GM19035 (cell line): ENCODE data around the gene DCAF6.
"Not testable (repeated sequence)": the region's sequence is repeated elsewhere in the genome, so short reads cannot be mapped to it uniquely, and the experiment has no call there.

Experiments used
- ATAC-seq: cut with Tn5 transposase; IDR thresholded peaks from one replicate; pipeline ENCODE4 v1.9.1; 2021; ENCODE audit not compliant: unreplicated experiment

The DCAF6 gene

DNA sequence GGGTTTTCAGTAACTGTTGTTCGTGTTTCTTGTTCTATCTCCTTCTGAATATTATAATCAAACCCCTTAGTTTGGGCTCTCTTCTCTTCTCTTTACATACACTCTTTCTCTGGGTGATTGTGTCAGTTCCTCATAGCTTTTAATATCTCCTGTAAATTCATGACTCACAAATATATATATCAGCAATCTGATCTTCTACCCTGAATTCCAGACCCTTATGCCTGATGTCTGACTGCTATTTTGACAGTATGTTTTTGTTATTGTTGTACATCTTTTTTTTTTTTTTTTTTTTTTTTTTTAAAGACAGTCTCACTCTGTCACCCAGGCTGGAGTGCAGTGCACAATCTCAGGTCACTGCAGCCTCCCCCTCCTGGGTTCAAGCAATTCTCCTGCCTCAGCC lies 71.2 kb downstream of the DCAF6 start:
- ATAC-seq, result no peak

DNA sequence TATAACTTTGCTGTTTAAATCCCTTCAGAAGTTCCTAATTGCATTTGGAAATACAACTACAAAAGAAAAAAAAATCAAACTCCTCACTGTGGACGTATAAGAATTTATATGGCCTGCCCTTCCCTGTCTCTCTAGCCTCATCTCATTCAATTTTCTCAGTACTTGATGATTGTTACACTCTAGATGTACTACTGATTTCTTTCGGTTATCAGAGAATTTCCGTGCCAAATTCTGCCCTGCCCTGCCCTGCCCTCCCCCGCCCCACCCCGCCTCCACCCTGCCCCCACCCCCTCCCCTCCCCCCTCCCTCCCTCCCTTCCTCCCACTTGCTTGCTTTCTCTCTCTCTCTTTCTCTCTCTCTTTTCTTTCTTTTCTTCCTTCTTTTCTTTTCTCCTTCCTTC lies 72.1 kb downstream of the DCAF6 start:
- no peak for ATAC-seq

DNA sequence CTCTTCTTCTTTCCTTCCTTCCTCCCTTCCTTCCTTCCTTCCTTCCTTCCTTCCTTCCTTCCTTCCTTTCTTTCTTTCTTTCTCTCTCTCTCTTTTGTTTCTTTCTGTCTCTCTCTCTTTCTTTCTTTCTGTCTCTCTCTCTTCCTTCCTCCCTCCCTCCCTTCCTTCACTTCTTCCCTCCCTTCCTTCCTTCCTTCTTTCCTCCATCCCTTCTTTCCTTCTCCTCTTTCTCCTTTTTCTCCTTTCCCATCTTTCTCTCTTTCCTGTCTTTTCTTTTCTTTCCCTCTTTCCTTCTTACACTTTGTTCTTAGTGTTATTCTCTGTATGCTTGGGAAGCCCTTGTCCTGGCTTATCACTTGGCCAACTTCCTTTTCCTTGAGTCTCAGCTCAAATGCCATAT lies 72.8 kb downstream of the DCAF6 start:
- no peak for ATAC-seq

DNA sequence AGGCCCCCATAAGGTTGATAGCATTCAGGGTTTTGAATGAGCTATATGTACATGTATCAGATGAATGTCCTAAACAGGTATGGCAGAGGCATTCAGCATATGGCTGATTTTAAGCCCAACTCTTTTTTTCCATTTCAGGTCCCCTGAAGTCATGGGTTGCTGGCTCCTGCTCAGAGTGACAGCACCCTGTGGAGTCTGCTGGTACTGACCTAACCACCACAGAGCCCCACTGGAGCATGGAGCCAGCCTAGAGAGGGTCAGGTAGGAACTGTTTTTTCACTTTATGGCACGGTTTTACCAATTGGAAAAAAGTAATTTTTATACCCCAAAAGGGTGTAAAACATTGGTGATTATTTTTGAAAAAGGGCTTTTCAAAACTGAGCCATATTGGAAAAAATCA lies 82.9 kb downstream of the DCAF6 start:
- no peak for ATAC-seq

DNA sequence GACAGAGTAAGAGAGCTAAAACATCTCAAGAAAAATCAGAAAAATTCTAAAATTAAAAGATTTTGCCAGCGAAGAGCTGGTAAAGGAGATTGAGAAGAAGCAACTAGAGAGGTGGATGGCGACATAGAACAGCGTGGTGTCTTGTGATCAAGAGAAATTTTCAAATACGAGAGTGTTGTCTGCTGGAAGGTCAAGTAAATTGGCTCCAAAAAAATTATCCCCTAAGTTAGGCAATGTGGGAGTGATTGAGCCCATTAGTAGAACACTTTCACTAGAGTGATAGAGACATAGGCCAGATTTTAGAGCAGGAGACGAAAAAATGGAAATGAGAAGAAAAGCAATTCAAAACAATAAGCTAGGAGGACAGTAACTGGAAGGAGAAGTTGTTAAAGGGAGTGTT lies 94.7 kb downstream of the DCAF6 start:
- ATAC-seq, result no peak

DNA sequence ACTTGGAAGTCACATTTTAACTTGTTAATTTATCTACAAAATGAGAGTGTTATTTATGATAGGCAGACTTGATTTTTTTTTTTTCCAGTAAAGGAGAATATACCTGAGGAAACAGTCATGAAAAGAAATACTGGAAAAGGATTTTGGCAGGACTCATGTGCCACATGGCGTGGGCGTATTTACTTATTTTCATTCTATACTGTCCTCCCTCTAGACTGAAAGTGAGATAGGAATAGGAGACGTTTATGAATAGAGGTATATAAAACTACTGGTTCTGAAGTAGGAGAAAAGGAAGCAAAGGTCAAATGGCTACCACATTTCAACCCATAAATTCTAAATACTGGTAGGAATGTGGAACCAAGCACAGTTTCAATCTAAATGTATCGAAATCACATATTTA lies 95.1 kb downstream of the DCAF6 start:
- ATAC-seq, result no peak

DNA sequence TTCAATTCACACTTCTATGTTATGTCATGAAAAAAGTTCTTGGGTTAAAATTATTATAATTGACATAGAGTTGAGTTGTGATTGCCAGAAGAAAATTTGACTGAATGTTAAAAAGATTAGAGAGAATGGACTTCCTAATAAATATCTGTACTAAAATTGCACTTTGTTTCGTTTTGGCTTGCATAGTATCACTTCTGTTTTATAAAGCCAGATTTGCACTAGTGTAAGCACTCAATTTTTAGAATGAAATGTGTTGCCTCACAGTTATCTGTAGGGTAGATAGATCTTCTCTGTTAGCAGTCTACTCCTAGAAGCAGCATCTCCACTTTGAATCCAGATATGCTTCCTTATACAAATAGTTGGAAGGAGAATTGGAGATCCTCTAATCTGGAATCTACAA lies 95.5 kb downstream of the DCAF6 start:
- no peak for ATAC-seq

DNA sequence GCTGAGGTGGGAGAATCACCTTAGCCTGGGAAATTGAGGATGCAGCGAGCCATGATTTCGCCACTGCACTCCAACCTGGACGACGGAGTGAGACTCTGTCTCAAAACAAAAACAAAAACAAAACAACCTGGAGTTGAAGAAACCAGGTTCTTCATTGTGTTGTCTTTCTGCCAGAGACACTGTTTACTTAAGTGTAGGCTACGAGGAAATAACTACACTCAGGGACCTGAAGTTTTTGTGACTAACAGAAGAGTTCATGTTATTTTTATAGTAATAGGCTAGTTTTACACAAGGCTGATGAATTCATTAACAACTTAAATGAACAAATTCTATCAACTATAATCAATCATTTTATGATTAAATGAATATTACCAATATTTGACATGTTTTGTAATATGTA lies 98.9 kb downstream of the DCAF6 start:
- ATAC-seq, result no peak

DNA sequence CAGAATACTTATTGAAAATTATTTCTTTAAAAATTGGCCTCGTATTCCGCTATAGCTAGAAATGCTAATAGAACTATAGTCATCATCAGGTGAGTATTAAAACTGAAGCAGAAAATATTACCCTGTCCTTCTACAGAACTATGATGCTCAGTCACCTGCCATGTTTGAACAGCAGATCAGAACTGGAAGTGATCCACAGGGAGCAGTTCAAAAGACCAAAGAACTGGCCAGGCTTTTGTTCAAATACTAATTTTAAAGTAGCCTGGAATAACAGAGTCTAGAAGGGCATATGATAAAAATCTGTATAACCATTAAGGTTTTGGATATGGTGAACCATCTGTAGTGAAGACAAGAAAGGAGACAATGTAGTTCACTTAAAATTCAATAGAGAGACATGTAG lies 105.9 kb downstream of the DCAF6 start:
- ATAC-seq, result no peak

DNA sequence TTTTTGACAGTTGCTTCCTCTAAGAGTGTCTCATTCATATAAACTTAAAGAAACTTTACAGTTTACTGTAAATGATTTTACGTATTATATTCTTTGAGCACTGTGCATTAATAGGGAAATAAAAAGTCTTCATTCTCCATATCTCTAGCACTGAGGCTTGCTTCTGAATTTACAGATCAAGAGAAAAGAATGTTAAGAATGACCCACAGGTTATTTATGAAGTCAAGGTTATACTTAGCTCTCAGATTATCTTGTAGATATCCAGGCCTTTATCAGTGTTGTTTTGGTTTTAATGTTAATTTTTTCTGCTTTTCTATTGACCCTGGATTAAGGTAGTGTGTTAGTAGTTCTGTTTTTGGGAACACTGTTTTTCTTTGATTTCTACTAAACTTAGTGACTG lies 108.8 kb downstream of the DCAF6 start:
- no peak for ATAC-seq

DNA sequence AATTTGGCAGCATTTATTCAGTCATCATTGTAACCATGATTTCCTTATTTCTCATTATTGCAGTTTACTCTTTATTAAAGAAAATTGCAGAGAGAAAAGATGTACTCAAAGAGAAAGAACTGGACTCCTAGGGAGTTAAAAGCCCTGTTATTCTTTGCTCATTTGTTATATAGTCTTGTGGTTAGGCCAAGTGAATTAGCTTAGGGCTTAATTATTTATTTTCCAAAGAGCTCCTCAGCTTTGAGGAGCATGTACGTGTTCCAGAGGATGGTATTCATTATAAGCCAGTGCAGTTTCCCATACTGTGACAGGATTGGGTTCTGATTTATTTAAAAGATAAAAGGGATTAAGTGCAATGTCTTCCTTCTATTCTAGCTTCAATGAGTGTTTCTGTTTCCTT lies 113.8 kb downstream of the DCAF6 start:
- ATAC-seq, result no peak

DNA sequence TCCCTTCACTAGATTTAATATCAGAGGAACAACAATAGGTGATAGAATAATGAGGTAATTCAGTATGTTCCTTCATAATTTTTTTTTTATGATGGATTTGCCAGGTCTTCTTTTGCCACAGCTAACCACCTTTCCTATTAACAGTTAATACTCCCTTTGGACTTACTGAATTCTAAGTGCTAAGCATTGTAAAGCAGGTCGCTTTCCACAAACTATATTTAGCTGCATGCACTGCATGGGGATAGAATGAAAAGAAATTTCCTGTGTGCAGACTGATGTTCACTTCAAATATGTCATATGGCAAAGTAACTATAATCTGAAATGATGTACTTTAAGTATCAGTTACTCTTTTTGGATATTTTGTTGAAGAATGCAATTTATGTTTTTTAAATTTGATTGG lies 114.4 kb downstream of the DCAF6 start:
- ATAC-seq, result no peak

DNA sequence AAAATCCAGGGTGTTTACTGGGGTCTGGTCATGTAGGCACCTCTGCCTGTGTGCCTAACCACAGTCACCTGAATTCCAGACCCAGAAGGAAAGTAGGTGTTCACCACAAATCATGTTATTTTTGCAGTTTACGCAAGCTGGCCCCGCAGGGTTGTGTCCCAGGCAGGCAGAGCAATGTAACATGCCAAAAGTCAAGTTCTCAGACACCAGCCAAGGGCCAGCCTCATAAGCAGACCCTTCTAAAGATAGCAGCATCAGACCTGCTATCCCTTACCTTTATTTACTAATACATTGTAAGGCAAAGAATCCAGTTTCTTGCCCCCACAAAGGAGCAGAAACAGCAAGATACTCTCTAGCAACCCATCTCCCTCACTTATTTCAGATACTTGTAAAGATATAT lies 117.2 kb downstream of the DCAF6 start:
- ATAC-seq, result no peak

DNA sequence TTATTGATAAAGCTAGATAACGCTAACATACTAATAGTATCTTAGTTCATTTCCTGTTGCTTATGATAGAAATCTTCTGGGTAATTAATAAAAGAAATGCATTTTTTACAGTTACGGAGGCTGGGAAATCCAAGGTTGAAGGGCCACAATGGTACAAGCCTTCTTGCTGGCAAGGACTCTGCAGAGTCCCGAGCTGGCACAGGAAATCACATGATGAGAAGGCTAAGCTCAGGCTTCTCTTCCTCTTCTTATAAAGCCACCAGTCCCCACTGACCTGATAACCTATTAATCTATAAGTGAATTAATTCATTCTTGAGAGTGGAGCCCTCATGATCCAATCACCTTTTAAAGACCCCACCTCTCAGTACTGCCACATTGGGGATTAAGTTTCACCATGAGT lies 117.6 kb downstream of the DCAF6 start:
- ATAC-seq, result no peak

DNA sequence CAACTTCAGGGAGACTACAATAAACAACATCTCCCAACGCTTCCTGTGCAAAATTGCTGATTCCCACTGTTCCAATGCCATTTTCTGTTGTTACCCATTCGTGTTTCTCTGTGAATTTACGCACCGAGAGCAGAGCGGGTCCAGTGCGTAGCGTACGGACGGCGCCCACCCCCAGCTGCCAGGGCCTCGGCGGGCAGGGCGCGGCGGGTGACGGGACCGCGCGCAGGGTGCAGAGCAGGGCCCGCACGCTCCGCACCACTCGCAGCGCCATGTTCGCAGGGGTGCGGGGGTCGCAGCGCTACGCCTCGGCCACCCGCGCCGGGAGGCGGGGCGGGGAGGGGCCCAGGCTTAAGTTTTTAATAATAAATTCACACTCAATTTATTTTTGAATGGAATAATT lies 119.7 kb downstream of the DCAF6 start:
- not testable (repeated sequence) for ATAC-seq

DNA sequence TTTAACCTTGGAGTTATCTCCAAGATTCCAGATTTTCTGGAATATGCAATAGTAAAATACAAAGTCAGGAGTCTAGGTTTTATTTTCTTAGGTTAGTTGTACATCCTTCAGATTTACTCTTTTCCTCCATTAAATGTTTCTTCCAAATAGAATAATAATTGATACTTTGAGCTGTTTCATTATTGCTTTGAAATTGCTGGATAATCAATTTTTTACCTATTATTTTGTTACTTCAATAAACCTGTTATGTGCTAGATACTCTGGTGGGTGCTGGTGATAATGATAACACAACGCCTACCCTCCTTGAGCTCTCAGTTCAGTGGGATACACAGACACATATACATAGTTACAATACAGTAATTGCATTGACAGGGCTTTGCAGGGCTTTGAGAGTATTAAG lies 120.9 kb downstream of the DCAF6 start:
- no peak for ATAC-seq

DNA sequence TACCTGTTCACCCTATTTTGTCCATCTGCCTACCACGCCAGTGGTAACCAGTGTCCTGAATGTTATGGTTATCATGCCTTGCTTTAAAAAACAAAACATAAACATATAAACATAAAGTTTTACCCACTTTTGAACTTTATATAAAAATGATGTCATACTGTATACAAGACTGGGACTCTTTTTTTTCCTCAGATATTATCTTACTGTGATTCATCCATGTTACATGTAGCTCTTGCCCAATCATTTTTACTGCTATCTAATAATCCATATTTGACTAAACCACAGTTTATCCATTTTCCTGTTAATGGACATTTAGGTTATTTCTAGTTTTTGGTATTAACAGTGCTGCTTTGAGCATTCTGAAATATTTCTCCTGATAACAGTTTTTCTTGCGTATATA lies 121.4 kb downstream of the DCAF6 start:
- no peak for ATAC-seq

DNA sequence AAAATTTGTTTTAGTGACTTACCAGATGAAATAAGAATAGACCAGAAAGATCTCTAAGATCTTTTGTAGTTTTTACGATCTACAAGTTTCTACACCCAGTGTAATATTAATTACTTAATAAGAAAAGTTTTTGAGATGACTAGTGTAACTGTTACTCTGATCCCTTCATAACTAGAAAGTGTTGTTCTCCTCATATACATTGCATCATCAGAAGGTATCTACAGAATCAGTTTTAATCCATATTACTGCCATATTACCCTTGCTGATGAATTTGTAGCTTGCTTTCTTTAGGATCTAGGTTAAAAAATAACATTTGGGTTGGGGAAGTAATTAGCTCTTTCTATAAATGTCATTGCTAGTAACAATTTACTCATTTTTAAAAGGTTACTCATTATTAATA lies 127.7 kb downstream of the DCAF6 start:
- ATAC-seq, result no peak

DNA sequence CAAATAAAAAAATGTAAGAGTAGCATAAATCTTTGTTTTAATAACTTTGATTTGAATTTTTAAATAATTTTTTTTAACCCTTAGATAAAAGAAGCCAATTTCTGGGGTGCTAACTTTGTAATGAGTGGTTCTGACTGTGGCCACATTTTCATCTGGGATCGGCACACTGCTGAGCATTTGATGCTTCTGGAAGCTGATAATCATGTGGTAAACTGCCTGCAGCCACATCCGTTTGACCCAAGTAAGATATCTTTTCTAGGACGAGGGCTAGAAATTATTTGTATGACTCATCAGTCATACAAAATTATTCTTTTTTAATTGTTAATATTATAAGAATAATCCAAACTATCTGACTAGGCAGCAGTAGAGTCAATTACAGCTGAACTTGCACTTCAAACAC lies 129.0 kb downstream of the DCAF6 start:
- no peak for ATAC-seq

DNA sequence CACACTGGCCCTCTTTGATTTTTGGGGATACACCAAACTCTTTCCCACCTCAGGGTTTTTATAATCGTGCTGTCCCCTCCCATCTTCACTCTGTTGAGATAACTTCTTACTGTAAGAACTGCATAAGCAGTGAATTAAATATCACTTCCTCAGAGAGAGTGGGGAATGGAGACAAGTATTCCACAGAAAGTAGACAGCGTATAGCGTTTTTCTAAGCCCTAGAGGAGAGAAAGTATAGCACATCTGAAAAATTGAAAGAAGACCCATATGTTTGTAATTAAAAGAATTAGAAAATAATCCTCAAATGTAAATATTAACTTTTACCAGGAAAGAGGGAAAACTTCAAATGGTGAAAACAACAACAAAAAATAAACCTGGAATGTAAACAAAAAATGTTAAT lies 132.9 kb downstream of the DCAF6 start:
- ATAC-seq, result no peak

DNA sequence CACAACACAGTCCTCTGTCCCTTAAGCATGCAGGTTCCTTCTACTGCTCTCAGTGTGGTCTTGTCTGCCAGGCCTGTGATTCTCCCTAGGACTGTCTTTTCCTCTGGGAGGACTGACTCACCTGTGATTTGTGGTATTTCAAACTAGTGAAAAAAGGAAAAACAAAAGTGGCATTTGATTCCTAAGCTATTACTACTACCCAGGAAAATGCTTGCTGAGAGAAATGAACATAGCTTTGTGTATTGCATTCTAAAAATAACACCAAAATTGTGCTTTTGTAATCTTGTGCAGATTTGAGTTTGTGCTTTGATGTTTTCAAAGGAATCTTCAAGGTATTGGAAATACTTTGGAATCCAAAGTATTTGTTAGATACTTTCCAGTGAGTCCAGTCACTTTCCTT lies 143.3 kb downstream of the DCAF6 start:
- no peak for ATAC-seq

DNA sequence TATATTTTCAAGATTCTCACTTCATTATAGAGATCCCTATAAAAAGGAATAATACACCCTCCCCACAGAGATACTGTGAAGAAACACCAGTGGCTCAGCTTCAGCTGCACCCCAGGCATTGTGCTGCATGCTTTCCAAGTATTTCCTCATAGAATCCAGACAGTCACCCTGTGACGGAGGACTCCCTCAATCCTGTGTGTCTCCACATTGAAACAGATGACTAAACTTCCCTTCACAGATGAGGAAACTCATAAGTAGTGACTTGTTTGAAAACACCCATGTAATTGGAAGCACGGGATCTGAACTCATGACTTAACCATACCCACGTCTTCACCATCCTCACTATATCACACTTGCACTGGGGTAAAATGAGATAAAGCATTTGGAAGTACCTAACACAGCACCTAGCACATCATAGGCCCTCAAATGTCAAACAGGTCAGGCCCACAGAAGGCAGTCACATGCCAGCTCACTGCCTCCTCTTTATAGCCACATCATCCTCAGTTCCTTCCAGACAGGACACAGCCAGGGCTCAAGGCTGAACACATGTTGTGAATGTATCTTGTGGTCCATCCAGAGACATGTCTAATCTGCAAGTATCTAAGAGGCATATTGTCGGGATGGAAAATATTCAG lies 145.0 kb downstream of the DCAF6 start:
- no peak for ATAC-seq

DNA sequence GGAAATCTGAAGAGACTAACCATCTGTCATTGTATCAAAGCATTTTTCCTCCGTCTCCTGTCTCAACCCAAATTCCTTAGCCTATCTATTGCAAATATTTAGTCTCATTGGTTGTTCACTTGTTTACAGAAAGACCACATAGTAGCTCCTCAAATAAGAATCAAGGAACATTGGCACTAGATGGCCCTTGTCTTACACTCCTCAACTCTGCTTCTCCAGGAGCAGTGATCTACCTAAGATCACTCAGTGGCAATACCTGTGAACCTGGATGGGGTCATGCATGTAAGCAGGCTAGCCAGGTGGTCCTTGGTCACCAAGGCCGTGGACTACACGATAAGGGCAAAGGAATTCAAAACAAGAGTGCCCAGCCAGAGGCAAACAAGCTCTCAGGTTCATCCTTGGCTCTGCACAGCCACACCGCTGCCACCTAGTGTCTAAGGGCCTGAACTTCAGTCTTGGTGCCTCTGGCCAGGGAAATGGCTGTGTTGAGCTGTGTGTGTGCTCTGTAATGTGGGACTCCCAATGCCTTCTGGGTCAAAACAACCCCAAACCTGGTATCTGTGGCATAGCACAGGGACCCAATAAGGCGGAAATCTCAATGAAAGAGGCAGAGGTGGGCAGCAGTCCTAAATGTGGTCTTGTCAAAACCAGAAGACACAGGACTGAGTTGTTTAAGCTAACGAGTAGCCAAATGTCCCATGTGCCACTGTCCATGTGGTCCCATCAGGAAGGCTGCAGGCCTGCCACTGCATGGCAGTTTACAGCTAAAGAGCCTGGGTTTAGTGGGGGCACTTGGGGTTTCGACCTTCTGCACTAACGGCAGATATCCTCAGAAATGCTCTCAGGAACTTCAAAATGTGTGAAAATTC lies 145.8 kb downstream of the DCAF6 start:
- peak; percentile 88 for ATAC-seq
